K562 (cell line): ENCODE data around the gene GALNT5. TPM values are rescaled to one million over a fixed set of nuclear protein-coding genes. Genes with fewer than 3 reads are reported as not detected.
A peak's percentile ranks its signal among the peaks of the same experiment; 100 is the strongest.

Experiments
- CBX5 ChIP-seq: IDR thresholded peaks from 2 replicates; pipeline ENCODE4 v1.6.1; 2014; ENCODE audit warnings: low read depth, borderline replicate concordance
- DEAF1 ChIP-seq: fragments of 450-650 bp; formaldehyde crosslinking; IDR thresholded peaks from 2 replicates; pipeline ENCODE4 v1.4.0; 2020; ENCODE audit warnings: mild to moderate bottlenecking, moderate library complexity
- ETV5 ChIP-seq: sonication (generic); formaldehyde crosslinking; IDR thresholded peaks from 2 replicates; pipeline ENCODE4 v1.4.0; 2020; ENCODE audit warnings: low read depth, mild to moderate bottlenecking, missing genetic modification reagents
- KAT7 ChIP-seq: sonication (generic); formaldehyde crosslinking; IDR thresholded peaks from 2 replicates; pipeline ENCODE4 v1.8.0; 2022; ENCODE audit warnings: missing genetic modification reagents, mild to moderate bottlenecking, borderline replicate concordance
- RBM39 ChIP-seq: fragments of 200-400 bp; formaldehyde crosslinking; optimal IDR thresholded peaks from 2 replicates; pipeline ENCODE3; 2018; ENCODE audit warnings: low read depth, low read length
- RNF2 ChIP-seq: sonication (generic); IDR thresholded peaks from 2 replicates; pipeline ENCODE4 v1.6.1; 2016
- SIN3A ChIP-seq, 2 experiments: fragments of 150-350 bp in 1 of 2; IDR thresholded peaks; 2 replicates each; pipeline ENCODE4 v1.6.1; 2011 to 2016; ENCODE audit warnings: borderline replicate concordance in 2 of 2, low read depth in 2 of 2, low read length in 2 of 2, mild to moderate bottlenecking in 2 of 2, moderate library complexity in 2 of 2; ENCODE audit not compliant: control insufficient read depth in 1 of 2
- SIX5 ChIP-seq, 2 experiments: IDR thresholded peaks; 2 replicates each; pipeline ENCODE4 v1.6.1; 2011; ENCODE audit warnings: low read length in 2 of 2, borderline replicate concordance in 1 of 2, low read depth in 1 of 2, mild to moderate bottlenecking in 1 of 2, moderate library complexity in 1 of 2; ENCODE audit not compliant: insufficient read depth in 1 of 2
- TBP ChIP-seq: optimal IDR thresholded peaks from 2 replicates; pipeline ENCODE3; 2011; ENCODE audit warnings: low read depth, low read length, improper control_type of control experiment
- TCF15 ChIP-seq: fragments of 250-450 bp; sonication (Bioruptor Pico); IDR thresholded peaks from 2 replicates; pipeline ENCODE4 v1.8.0; 2022; ENCODE audit warnings: moderate library complexity, mild to moderate bottlenecking, inconsistent platforms
- ZC3H4 ChIP-seq: sonication (generic); formaldehyde crosslinking; IDR thresholded peaks from 2 replicates; pipeline ENCODE4 v1.9.0; 2021; ENCODE audit warnings: missing genetic modification reagents, borderline replicate concordance
- ZNF124 ChIP-seq: sonication (generic); formaldehyde crosslinking; IDR thresholded peaks from 2 replicates; pipeline ENCODE4 v1.8.1; 2022; ENCODE audit warnings: missing genetic modification reagents
- ZNF134 ChIP-seq: fragments of 250-450 bp; sonication (Bioruptor Pico); conservative IDR thresholded peaks from 2 replicates; pipeline ENCODE4 v1.4.0; 2020
- ZNF561 ChIP-seq: fragments of 450-650 bp; formaldehyde crosslinking; conservative IDR thresholded peaks from 2 replicates; pipeline ENCODE4 v1.4.0; 2020; ENCODE audit warnings: mild to moderate bottlenecking, moderate library complexity
- ZNF76 ChIP-seq: fragments of 250-450 bp; sonication (Bioruptor Pico); IDR thresholded peaks from 2 replicates; pipeline ENCODE4 v1.4.0; 2020; ENCODE audit warnings: mild to moderate bottlenecking, moderate library complexity, borderline replicate concordance
- ZNF780A ChIP-seq: fragments of 250-450 bp; sonication (Bioruptor Pico); IDR thresholded peaks from 2 replicates; pipeline ENCODE4 v1.5.0; 2021; ENCODE audit warnings: mild to moderate bottlenecking
- ZNF830 ChIP-seq: fragments of 250-450 bp; sonication (Bioruptor Pico); IDR thresholded peaks from 2 replicates; pipeline ENCODE4 v1.5.0; 2021; ENCODE audit warnings: mild to moderate bottlenecking
- polyA plus RNA-seq, 8 experiments: library from polyadenylated mRNA; depleted of rRNA in 4 of 8; stranded (reverse) in 5 of 8; unstranded in 3 of 8; fragments of >200 nt; fragmentation: Nextera tagmentation in 2 of 8; fragmentation: Illumina TruSeq in 1 of 8; extraction: Ambion mirVana in 2 of 8; extraction: Trizol in 1 of 8; gene quantifications; 2 replicates each; pipeline versions ENCODE4 v1.2.1 to v1.2.3, GENCODE V29; 2011 to 2014; ENCODE audit warnings: inconsistent platforms in 1 of 8, missing spikeins in 1 of 8
- total RNA-seq, 7 experiments: library from RNA; depleted of rRNA in 6 of 7; stranded (reverse); fragments of >200 nt in 6 of 7; fragmentation: Illumina TruSeq in 2 of 7; extraction: Trizol in 2 of 7; gene quantifications; 2 replicates each; pipeline versions ENCODE4 v1.2.1 to v1.2.3, GENCODE V29; 2011 to 2021; ENCODE audit warnings: low replicate concordance in 1 of 7
- TF ChIP-seq, protein P1 (sequence below): sonication (generic); formaldehyde crosslinking; IDR thresholded peaks from 2 replicates; pipeline ENCODE4 v1.8.1; 2023; ENCODE audit warnings: mild to moderate bottlenecking, missing genetic modification reagents, moderate library complexity
- TF ChIP-seq, protein P2 (sequence below): fragments of 200-800 bp; sonication (Bioruptor generic); IDR thresholded peaks from 2 replicates; pipeline ENCODE4 v1.6.1; 2017; ENCODE audit warnings: missing genetic modification characterization, missing compliant biosample characterization
- TF ChIP-seq, protein P3 (sequence below): fragments of 250-450 bp; sonication (Bioruptor Pico); IDR thresholded peaks from 2 replicates; pipeline ENCODE4 v1.4.0; 2020

The GALNT5 gene
- total and polyA plus RNA-seq, 9 of the 15 experiments (the other 6 are each of a cell fraction or from before 2014, with no cell fraction given): 21.6 to 73.0 (median 54.7) TPM

DNA sequence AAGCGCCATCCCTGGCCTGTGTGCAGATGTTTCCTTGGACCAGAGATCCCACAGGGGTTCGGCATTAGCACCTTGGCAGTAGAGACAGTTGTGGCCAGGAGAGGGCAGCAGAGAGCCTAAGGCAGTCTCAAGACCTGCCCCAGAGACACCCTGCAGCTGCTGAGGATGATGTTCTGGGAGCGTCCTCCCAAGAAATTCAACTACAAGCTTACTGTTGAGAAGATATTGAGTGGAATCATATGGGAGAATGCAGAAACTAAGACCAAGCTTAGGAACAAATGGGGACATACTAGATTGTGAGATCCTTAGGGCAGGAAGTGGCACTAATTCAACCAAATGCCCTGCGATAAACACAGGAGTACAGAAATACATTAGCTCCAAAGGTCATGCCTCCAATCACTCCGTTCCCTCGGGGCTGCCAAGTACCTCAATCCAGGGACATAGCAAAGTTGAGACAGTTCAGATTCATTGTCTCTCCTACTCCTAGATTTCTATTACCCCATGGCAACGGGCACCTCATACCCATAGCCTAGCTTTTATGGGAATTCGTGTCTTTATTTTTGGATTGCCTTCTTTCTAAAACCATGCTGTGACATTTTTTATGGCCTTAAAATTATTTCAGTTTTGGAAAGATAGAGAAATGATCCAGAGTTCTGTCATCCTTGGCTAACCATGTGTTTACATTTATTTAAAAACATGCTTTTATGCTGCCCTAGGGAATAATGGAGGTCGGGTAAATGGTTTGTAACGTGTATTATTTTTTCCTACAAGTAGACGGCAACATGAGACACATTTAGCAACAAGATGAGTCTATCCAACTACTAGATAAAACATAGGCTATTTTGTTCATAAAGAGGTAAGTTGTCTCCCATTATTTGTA is 70.4 kb downstream of the GALNT5 start (continued):
- TF ChIP-seq SIN3A (IDR thresholded peaks at IDR 0.05; ENCODE audit: borderline replicate concordance in 2 of 2, control insufficient read depth in 1 of 2, low read depth in 2 of 2, low read length in 2 of 2) (no peak), RNF2 (no peak), TCF15 (CRISPR knock-in tag) (no peak), RBM39 (peak; percentile 48), ZNF124 (no peak), ZNF76 (CRISPR knock-in tag) (no peak), SIX5 (IDR thresholded peaks at IDR 0.05; ENCODE audit: borderline replicate concordance in 1 of 2, insufficient read depth in 1 of 2, low read depth in 1 of 2, low read length in 2 of 2) (no peak), ETV5 (CRISPR knock-in tag) (no peak), ZNF780A (no peak), ZNF561 (CRISPR knock-in tag) (no peak), ZNF830 (CRISPR knock-in tag) (no peak), ZC3H4 (CRISPR knock-in tag) (no peak), KAT7 (CRISPR knock-in tag) (no peak), CBX5 (no peak), DEAF1 (CRISPR knock-in tag) (peak; percentile 33; the same call in 1 of the 2 replicates), TBP (no peak), ZNF134 (CRISPR knock-in tag) (no peak; the same call in 1 of the 2 replicates)
- TF ChIP-seq, protein P1, sequence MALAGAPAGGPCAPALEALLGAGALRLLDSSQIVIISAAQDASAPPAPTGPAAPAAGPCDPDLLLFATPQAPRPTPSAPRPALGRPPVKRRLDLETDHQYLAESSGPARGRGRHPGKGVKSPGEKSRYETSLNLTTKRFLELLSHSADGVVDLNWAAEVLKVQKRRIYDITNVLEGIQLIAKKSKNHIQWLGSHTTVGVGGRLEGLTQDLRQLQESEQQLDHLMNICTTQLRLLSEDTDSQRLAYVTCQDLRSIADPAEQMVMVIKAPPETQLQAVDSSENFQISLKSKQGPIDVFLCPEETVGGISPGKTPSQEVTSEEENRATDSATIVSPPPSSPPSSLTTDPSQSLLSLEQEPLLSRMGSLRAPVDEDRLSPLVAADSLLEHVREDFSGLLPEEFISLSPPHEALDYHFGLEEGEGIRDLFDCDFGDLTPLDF (CRISPR knock-in tag): 0 out of 2 replicates have a peak, but pooled peaks have one; percentile 54
- TF ChIP-seq, protein P2, sequence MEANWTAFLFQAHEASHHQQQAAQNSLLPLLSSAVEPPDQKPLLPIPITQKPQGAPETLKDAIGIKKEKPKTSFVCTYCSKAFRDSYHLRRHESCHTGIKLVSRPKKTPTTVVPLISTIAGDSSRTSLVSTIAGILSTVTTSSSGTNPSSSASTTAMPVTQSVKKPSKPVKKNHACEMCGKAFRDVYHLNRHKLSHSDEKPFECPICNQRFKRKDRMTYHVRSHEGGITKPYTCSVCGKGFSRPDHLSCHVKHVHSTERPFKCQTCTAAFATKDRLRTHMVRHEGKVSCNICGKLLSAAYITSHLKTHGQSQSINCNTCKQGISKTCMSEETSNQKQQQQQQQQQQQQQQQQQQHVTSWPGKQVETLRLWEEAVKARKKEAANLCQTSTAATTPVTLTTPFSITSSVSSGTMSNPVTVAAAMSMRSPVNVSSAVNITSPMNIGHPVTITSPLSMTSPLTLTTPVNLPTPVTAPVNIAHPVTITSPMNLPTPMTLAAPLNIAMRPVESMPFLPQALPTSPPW (CRISPR knock-in tag): no peak
- TF ChIP-seq, protein P3, sequence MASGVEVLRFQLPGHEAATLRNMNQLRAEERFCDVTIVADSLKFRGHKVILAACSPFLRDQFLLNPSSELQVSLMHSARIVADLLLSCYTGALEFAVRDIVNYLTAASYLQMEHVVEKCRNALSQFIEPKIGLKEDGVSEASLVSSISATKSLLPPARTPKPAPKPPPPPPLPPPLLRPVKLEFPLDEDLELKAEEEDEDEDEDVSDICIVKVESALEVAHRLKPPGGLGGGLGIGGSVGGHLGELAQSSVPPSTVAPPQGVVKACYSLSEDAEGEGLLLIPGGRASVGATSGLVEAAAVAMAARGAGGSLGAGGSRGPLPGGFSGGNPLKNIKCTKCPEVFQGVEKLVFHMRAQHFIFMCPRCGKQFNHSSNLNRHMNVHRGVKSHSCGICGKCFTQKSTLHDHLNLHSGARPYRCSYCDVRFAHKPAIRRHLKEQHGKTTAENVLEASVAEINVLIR (CRISPR knock-in tag): no peak
